ENCODE results near the gene ZRANB3.

Gene ZRANB3

DNA sequence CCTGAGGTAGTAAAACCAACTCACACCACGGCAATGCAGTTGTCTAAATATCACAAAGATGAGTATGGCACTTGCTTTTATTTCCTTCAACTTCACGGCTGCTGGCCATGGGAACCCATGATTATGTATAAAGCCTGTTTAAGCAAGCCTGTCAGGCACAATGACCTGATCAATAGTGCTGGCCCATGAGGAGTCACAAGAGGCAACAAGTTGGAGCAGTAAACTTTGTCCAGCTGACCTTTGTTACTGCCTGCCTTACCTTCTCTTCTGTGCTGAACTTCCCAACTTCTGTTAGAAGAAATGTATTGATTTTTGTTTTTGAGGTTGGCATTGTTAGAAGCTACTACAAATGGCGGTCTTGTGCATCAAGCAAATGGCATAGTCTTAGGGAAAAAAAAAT is 327.1 kb downstream of the ZRANB3 start:
- H3K9me2 ChIP-seq (replicated peaks; ENCODE audit: insufficient read depth, low read length), result no peaks in the 10 kb centered on the region
- H3K9me3 ChIP-seq (replicated peaks; ENCODE audit: insufficient read depth, low read length), result no peaks in the 10 kb centered on the region
- no peaks in the 10 kb centered on the region for H3K79me2 ChIP-seq (ENCODE audit: low read length)
- H3K4me1 ChIP-seq (ENCODE audit: low read length), result no peaks in the 10 kb centered on the region
- no peak for DNase-seq
- no peaks in the 10 kb centered on the region for H4K20me1 ChIP-seq (ENCODE audit: insufficient read depth, low read length)
- H3K4me3 ChIP-seq (ENCODE audit: low read length), result no peak overlapping the region
- no peaks in the 10 kb centered on the region for H3K27me3 ChIP-seq (replicated peaks; ENCODE audit: insufficient read depth, low read length)
- H3K9ac ChIP-seq (ENCODE audit: low read length), result no peak overlapping the region
- H2AFZ ChIP-seq (ENCODE audit: low read length), result no peak overlapping the region
- no peak overlapping the region for H3K4me2 ChIP-seq (ENCODE audit: low read depth, low read length)
- no peaks in the 10 kb centered on the region for H3F3A ChIP-seq (ENCODE audit: insufficient read depth, low read length)
- TF ChIP-seq, protein P1, sequence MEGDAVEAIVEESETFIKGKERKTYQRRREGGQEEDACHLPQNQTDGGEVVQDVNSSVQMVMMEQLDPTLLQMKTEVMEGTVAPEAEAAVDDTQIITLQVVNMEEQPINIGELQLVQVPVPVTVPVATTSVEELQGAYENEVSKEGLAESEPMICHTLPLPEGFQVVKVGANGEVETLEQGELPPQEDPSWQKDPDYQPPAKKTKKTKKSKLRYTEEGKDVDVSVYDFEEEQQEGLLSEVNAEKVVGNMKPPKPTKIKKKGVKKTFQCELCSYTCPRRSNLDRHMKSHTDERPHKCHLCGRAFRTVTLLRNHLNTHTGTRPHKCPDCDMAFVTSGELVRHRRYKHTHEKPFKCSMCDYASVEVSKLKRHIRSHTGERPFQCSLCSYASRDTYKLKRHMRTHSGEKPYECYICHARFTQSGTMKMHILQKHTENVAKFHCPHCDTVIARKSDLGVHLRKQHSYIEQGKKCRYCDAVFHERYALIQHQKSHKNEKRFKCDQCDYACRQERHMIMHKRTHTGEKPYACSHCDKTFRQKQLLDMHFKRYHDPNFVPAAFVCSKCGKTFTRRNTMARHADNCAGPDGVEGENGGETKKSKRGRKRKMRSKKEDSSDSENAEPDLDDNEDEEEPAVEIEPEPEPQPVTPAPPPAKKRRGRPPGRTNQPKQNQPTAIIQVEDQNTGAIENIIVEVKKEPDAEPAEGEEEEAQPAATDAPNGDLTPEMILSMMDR (IDR thresholded peaks at IDR 0.05; ENCODE audit: low read length), result no peak
- TF ChIP-seq EZH2 (optimal IDR thresholded peaks at IDR 0.05; ENCODE audit: low read depth, low read length) (no peak), EZH2phosphoT487 (IDR thresholded peaks at IDR 0.05; ENCODE audit: low read length) (no peak)
- no peak overlapping the region for H3K27ac ChIP-seq (ENCODE audit: low read length)
- no peaks in the 10 kb centered on the region for H3K36me3 ChIP-seq (replicated peaks; ENCODE audit: insufficient read depth, low read length)

DNA sequence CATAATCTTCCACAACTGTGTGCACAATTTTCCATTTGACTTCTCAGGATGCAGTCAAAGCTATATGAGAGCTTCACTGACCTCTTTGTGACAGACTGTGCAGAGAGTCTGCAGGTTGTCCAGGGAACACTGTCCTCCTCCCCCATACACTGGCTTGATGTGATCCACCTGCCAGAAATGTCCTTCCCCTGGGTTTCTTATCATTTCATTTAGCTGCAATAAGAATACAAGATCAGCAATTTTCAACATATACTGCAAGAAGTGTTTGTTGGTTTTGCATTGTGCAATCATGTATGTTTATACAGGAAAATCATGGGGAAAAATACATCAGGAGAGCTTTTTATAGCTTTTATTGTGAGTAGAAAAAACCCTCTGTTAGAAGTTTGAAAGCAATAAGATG is 328.3 kb downstream of the ZRANB3 start:
- H3F3A ChIP-seq (ENCODE audit: insufficient read depth, low read length), result no peaks in the 10 kb centered on the region
- no peak overlapping the region for H2AFZ ChIP-seq (ENCODE audit: low read length)
- H3K36me3 ChIP-seq (replicated peaks; ENCODE audit: insufficient read depth, low read length), result no peaks in the 10 kb centered on the region
- no peaks in the 10 kb centered on the region for H3K27me3 ChIP-seq (replicated peaks; ENCODE audit: insufficient read depth, low read length)
- H4K20me1 ChIP-seq (ENCODE audit: insufficient read depth, low read length), result no peaks in the 10 kb centered on the region
- no peak overlapping the region for H3K27ac ChIP-seq (ENCODE audit: low read length)
- TF ChIP-seq, protein P1 (IDR thresholded peaks at IDR 0.05; ENCODE audit: low read length), result no peak
- TF ChIP-seq EZH2 (optimal IDR thresholded peaks at IDR 0.05; ENCODE audit: low read depth, low read length) (no peak), EZH2phosphoT487 (IDR thresholded peaks at IDR 0.05; ENCODE audit: low read length) (no peak)
- no peak overlapping the region for H3K9ac ChIP-seq (ENCODE audit: low read length)
- no peaks in the 10 kb centered on the region for H3K79me2 ChIP-seq (ENCODE audit: low read length)
- no peak for DNase-seq
- H3K4me3 ChIP-seq (ENCODE audit: low read length), result no peak overlapping the region
- no peaks in the 10 kb centered on the region for H3K9me3 ChIP-seq (replicated peaks; ENCODE audit: insufficient read depth, low read length)
- no peaks in the 10 kb centered on the region for H3K4me1 ChIP-seq (ENCODE audit: low read length)
- H3K9me2 ChIP-seq (replicated peaks; ENCODE audit: insufficient read depth, low read length), result no peaks in the 10 kb centered on the region
- H3K4me2 ChIP-seq (ENCODE audit: low read depth, low read length), result no peak overlapping the region

DNA sequence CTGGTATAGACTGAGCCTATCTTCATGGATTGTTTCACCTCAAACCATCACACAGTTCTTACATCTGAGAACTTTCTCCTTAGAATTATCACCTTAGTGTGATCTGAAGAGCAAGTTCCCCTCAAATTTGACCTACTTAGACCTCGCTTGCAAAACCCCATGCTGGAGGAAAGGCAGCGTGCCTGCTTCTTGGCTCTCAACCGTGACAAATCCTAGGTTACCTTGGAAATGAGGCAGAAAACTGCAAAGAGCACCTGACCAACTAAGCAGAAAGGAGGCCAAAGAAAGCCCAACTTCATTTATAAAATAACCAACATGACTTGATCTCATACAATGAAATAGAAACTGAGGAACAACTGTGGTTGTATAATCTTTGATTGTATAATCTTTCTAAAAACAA is 332.5 kb downstream of the ZRANB3 start:
- Histone ChIP-seq H3K4me2 (ENCODE audit: low read depth, low read length) (no peak overlapping the region), H3K4me3 (ENCODE audit: low read length) (no peak overlapping the region), H3K9me3 (replicated peaks; ENCODE audit: insufficient read depth, low read length) (no peaks in the 10 kb centered on the region), H3K27ac (ENCODE audit: low read length) (no peak overlapping the region), H3K27me3 (replicated peaks; ENCODE audit: insufficient read depth, low read length) (no peaks in the 10 kb centered on the region), H2AFZ (ENCODE audit: low read length) (no peak overlapping the region), H3K9me2 (replicated peaks; ENCODE audit: insufficient read depth, low read length) (no peaks in the 10 kb centered on the region), H3K9ac (ENCODE audit: low read length) (no peak overlapping the region), H3K4me1 (ENCODE audit: low read length) (no peaks in the 10 kb centered on the region), H3K36me3 (replicated peaks; ENCODE audit: insufficient read depth, low read length) (no peaks in the 10 kb centered on the region), H3K79me2 (ENCODE audit: low read length) (no peaks in the 10 kb centered on the region), H3F3A (ENCODE audit: insufficient read depth, low read length) (no peaks in the 10 kb centered on the region), H4K20me1 (ENCODE audit: insufficient read depth, low read length) (no peaks in the 10 kb centered on the region)
- DNase-seq, result no peak
- TF ChIP-seq, protein P1 (IDR thresholded peaks at IDR 0.05; ENCODE audit: low read length), result no peak
- TF ChIP-seq EZH2 (optimal IDR thresholded peaks at IDR 0.05; ENCODE audit: low read depth, low read length), result no peak
- no peak for TF ChIP-seq EZH2phosphoT487 (IDR thresholded peaks at IDR 0.05; ENCODE audit: low read length)

All from MM.1S (cell line).